HAP-1 (cell line): Measurements from ENCODE around the gene UNC5C.
A peak's percentile ranks its signal among the peaks of the same experiment; 100 is the strongest.

ENCODE experiments used
- DNase-seq, 2 experiments: peaks; one replicate each; pipeline ENCODE4 v3.0.0-alpha.2; 2016 to 2020; ENCODE audit warnings: low spot score in 2 of 2
- H3K27me3 ChIP-seq: fragments of 250-450 bp; sonication (Bioruptor Pico); 2 replicates; pipeline ENCODE4 v1.5.1; 2020; ENCODE audit warnings: low read depth, mild to moderate bottlenecking, moderate library complexity
- H3K36me3 ChIP-seq: fragments of 250-450 bp; sonication (Bioruptor Pico); replicated peaks from 2 replicates; pipeline ENCODE4 v1.5.1; 2020; ENCODE audit warnings: mild to moderate bottlenecking
- H3K4me1 ChIP-seq: fragments of 250-450 bp; sonication (Bioruptor Pico); 2 replicates; pipeline ENCODE4 v1.5.1; 2020; ENCODE audit warnings: mild to moderate bottlenecking
- H3K4me3 ChIP-seq: fragments of 250-450 bp; sonication (Bioruptor Pico); 2 replicates; pipeline ENCODE4 v1.5.1; 2020; ENCODE audit warnings: mild to moderate bottlenecking, moderate library complexity
- H3K9me3 ChIP-seq: fragments of 250-450 bp; sonication (Bioruptor Pico); 2 replicates; pipeline ENCODE4 v1.5.1; 2020; ENCODE audit warnings: mild to moderate bottlenecking, moderate library complexity
- in situ Hi-C: fragments of 300-500 bp; cut with MboI; formaldehyde crosslinking; loops from 3 replicates; pipeline ENCODE4 v1.14.3; 2020; ENCODE audit warnings: low sequenced_read_pairs, inconsistent platforms, mixed read lengths

Gene UNC5C

DNA sequence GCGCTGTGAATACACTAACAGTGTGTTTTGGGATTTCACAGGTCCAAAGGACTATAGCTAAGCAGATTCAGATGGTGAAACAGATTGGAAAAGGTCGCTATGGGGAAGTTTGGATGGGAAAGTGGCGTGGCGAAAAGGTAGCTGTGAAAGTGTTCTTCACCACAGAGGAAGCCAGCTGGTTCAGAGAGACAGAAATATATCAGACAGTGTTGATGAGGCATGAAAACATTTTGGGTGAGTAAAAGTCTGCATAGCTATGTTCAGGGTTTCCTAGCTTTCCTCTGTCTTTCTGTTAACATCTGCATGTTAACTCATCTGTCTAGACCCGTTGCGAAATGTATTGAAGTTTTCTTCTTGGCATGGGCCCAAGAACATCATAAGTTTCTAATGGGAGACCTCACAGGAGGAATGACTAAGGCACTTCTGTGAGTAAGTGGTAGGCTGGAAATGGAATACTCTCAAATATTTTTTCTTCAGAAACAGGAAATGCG is 418.9 kb downstream of the UNC5C start:
- Histone ChIP-seq H3K9me3 (peaks cover 3% of the 10 kb centered on the region; the same call in 1 of the 2 replicates), H3K27me3 (no peaks in the 10 kb centered on the region), H3K36me3 (no peaks in the 10 kb centered on the region), H3K4me3 (no peak overlapping the region), H3K4me1 (no peaks in the 10 kb centered on the region)
- no peak for DNase-seq
- in situ Hi-C loops = no loop called here

DNA sequence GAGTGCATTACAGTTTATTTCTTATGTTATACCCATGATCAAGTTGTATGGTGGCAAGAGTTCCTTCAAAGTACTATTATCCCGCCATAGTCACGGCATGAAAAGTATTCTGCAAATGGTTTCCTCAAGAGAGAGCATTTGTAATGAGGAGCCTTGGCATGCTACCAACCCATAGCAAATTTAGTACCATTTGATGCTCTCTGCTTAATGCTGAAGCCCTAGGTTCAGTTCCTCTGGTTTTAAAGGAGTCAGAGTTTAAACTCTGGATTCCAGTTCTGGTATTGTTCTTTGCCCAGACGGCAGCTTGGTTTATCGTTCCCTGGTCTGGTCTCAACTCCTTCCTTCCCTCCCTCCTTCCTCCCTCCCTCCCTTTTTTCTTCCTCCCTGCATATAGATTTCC is 419.7 kb downstream of the UNC5C start:
- Histone ChIP-seq H3K27me3 (no peaks in the 10 kb centered on the region), H3K4me3 (no peak overlapping the region), H3K36me3 (no peaks in the 10 kb centered on the region), H3K9me3 (peaks cover under 1% of the 10 kb centered on the region; the same call in 1 of the 2 replicates), H3K4me1 (no peaks in the 10 kb centered on the region)
- no peak for DNase-seq
- in situ Hi-C loops = no loop called here

DNA sequence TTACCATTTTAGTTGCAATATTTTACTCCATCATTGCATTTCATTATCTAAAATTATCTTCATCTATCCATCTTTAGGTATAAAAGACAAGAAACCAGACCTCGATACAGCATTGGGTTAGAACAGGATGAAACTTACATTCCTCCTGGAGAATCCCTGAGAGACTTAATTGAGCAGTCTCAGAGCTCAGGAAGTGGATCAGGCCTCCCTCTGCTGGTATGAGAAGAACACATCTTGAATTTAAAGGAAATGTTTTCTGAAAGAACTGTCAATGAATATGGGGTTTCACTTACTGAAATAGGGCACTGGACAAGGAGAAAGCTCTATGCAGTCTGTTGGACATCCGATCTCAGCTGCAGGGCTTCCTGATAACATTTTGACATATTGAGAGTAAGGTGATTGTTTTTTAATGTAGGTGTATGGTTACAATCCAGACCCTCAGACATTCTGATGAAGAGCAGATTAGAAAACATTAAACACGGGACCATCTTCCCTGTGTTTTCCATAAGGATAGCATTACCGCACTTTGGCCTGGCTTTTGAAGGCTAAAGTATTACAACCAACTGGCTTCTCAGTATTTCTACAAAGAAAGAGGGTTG is 423.8 kb downstream of the UNC5C start:
- peak; percentile 57 to 61 for DNase-seq
- Histone ChIP-seq H3K27me3 (no peaks in the 10 kb centered on the region), H3K4me3 (no peak overlapping the region), H3K4me1 (no peaks in the 10 kb centered on the region), H3K9me3 (no peaks in the 10 kb centered on the region), H3K36me3 (no peaks in the 10 kb centered on the region)
- in situ Hi-C loops = no loop called here

DNA sequence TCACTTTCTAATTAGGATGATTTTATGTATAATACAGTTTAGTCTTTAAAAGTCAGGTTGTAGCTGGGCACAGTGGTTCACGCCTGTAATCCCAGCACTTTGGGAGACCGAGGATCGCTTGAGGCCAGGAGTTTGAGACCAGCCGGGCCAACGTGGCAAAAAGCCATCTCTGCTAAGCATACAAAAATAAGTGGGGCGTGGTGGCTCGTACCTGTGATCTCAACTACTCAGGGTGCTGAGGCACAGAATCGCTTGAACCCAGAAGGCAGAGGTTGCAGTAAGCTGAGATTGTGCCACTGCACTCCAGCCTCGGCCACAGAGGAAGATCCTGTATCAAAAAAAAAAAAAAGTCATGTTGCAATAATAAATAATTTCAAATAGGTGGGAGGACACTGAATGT is 426.8 kb downstream of the UNC5C start:
- in situ Hi-C loops = no loop called here
- no peaks in the 10 kb centered on the region for H3K4me1 ChIP-seq

DNA sequence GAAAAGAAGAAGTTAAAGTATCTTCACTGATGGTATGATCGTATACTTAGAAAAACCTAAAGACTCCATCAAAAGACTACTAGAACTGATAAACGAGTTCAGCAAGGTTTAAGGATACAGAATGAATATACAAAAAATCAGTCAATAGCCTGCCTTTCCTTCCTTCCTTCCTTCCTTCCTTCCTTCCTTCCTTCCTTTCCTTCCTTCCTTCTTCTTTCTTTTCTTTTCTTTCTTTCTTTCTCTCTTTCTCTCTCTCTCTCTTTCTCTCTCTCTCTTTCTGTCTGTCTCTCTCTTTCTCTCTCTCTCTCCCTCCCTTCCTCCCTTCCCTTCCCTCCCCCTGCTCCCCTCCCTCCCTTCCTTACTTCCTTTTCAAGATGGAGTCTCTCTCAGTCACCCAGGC is 428.3 kb downstream of the UNC5C start:
- in situ Hi-C loops = no loop called here
- no peak for DNase-seq
- no peaks in the 10 kb centered on the region for H3K9me3 ChIP-seq
- H3K4me3 ChIP-seq = no peak overlapping the region
- H3K4me1 ChIP-seq = no peaks in the 10 kb centered on the region
- H3K27me3 ChIP-seq = no peaks in the 10 kb centered on the region
- H3K36me3 ChIP-seq = no peaks in the 10 kb centered on the region

More for the DNA sequence above, 426.8 kb downstream of the UNC5C start:
- no peaks in the 10 kb centered on the region for H3K9me3 ChIP-seq
- DNase-seq = peak in 1 of 2 experiments; percentile 22
- no peak overlapping the region for H3K4me3 ChIP-seq
- H3K36me3 ChIP-seq = no peaks in the 10 kb centered on the region
- no peaks in the 10 kb centered on the region for H3K27me3 ChIP-seq

DNA sequence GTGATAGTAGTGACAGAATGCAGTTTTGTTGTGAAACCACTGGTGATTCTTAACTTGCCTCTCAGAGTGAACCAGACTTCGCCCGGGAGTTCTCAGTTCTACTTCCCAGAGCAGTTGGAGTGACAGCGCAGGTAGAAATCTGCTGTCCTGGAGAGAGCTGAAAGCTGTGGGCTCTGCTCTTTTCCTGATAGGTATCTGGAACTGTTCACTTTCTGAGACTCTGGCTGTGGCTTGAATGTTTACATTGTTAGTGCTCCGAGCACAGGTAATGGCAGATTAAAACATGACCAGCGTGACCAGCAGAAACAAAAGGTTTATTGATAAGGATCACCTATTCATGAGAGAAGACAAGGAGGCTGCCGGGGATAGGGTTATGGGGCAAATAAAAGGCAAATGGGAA is 430.3 kb downstream of the UNC5C start:
- in situ Hi-C loops = no loop called here
- no peak for DNase-seq
- Histone ChIP-seq H3K4me1 (no peaks in the 10 kb centered on the region), H3K36me3 (no peaks in the 10 kb centered on the region), H3K27me3 (no peaks in the 10 kb centered on the region), H3K4me3 (no peak overlapping the region), H3K9me3 (no peaks in the 10 kb centered on the region)

DNA sequence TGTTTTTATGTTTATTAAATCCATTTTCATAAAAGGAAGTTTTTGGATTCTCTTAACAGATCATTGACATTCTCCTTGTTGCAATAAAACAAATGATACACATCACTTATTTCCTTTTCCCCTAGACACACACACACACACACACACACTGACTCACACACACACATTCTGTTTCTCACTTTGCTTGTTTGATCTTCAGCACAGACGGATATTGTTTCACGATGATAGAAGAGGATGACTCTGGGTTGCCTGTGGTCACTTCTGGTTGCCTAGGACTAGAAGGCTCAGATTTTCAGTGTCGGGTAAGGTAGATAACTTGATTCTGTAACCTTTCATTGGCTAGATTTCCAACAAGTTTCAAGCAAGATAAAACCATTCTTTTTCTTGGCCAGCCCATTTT is 434.3 kb downstream of the UNC5C start:
- Histone ChIP-seq H3K9me3 (no peaks in the 10 kb centered on the region), H3K27me3 (no peaks in the 10 kb centered on the region), H3K36me3 (no peaks in the 10 kb centered on the region), H3K4me1 (no peaks in the 10 kb centered on the region), H3K4me3 (no peak overlapping the region)
- in situ Hi-C loops = no loop called here
- no peak for DNase-seq
